Neural progenitor cell (in vitro differentiated cells): ENCODE results near the gene UNG.

Experiments
- EZH2 ChIP-seq: fragments of 200-600 bp; sonication (generic); IDR thresholded peaks from 2 replicates; pipeline ENCODE4 v1.6.1; 2017; ENCODE audit warnings: antibody characterized with exemption, mild to moderate bottlenecking, moderate library complexity
- TF ChIP-seq, protein P1 (sequence below): fragments of 200-600 bp; sonication (generic); IDR thresholded peaks from 2 replicates; pipeline ENCODE4 v1.5.1; 2017; ENCODE audit warnings: antibody characterized with exemption, mild to moderate bottlenecking

GRCh38 chr12:109085590-109085989 lies 11.8 kb upstream of the UNG start:
- TF ChIP-seq EZH2 = no peak
- TF ChIP-seq, protein P1, sequence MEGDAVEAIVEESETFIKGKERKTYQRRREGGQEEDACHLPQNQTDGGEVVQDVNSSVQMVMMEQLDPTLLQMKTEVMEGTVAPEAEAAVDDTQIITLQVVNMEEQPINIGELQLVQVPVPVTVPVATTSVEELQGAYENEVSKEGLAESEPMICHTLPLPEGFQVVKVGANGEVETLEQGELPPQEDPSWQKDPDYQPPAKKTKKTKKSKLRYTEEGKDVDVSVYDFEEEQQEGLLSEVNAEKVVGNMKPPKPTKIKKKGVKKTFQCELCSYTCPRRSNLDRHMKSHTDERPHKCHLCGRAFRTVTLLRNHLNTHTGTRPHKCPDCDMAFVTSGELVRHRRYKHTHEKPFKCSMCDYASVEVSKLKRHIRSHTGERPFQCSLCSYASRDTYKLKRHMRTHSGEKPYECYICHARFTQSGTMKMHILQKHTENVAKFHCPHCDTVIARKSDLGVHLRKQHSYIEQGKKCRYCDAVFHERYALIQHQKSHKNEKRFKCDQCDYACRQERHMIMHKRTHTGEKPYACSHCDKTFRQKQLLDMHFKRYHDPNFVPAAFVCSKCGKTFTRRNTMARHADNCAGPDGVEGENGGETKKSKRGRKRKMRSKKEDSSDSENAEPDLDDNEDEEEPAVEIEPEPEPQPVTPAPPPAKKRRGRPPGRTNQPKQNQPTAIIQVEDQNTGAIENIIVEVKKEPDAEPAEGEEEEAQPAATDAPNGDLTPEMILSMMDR = no peak
